GM23338 (cell line): ENCODE results near the gene SHCBP1L. TPM values are rescaled to one million over a fixed set of nuclear protein-coding genes. Genes with fewer than 3 reads are reported as not detected.

ENCODE experiments used
- ATAC-seq: fragments of 200-7000 bp; cut with Tn5 transposase; 3 replicates; pipeline ENCODE4 v1.9.1; 2020
- DNase-seq: peaks from one replicate; pipeline ENCODE4 v3.0.0-alpha.2; 2015; ENCODE audit warnings: low spot score
- H2AFZ ChIP-seq: fragments of 200-600 bp; sonication (generic); 2 replicates; pipeline ENCODE4 v1.8.0; 2016; ENCODE audit warnings: antibody characterized with exemption, mild to moderate bottlenecking, moderate library complexity
- H3F3A ChIP-seq: fragments of 200-600 bp; sonication (generic); replicated peaks from 2 replicates; pipeline ENCODE4 v1.8.0; 2017; ENCODE audit warnings: antibody characterized with exemption, mixed run types, low read depth
- H3K27ac ChIP-seq: fragments of 200-600 bp; sonication (generic); 2 replicates; pipeline ENCODE4 v1.6.1; 2016; ENCODE audit warnings: low read depth
- H3K27me3 ChIP-seq: fragments of 200-600 bp; sonication (generic); 2 replicates; pipeline ENCODE4 v1.8.0; 2016; ENCODE audit warnings: mild to moderate bottlenecking, mixed run types, moderate library complexity; ENCODE audit not compliant: insufficient read depth
- H3K36me3 ChIP-seq: fragments of 200-600 bp; sonication (generic); 2 replicates; pipeline ENCODE4 v1.8.0; 2016; ENCODE audit warnings: mild to moderate bottlenecking; ENCODE audit not compliant: insufficient read depth
- H3K4me1 ChIP-seq: fragments of 200-600 bp; sonication (generic); 2 replicates; pipeline ENCODE4 v1.8.0; 2016; ENCODE audit warnings: mild to moderate bottlenecking, moderate library complexity; ENCODE audit not compliant: insufficient read depth
- H3K4me2 ChIP-seq: fragments of 200-600 bp; sonication (generic); 2 replicates; pipeline ENCODE4 v1.7.1; 2017; ENCODE audit warnings: mixed run types
- H3K4me3 ChIP-seq: fragments of 200-600 bp; sonication (generic); 2 replicates; pipeline ENCODE4 v1.6.1; 2016; ENCODE audit warnings: mixed run types
- H3K79me2 ChIP-seq: fragments of 200-600 bp; sonication (generic); replicated peaks from 2 replicates; pipeline ENCODE4 v1.8.0; 2017; ENCODE audit warnings: mild to moderate bottlenecking; ENCODE audit not compliant: insufficient read depth
- H3K9me2 ChIP-seq: fragments of 200-600 bp; sonication (generic); 2 replicates; pipeline ENCODE4 v1.8.0; 2017; ENCODE audit not compliant: insufficient read depth
- H4K20me1 ChIP-seq: fragments of 200-600 bp; sonication (generic); replicated peaks from 2 replicates; pipeline ENCODE4 v1.8.0; 2017; ENCODE audit warnings: mild to moderate bottlenecking; ENCODE audit not compliant: insufficient read depth
- H3K27ac Mint-ChIP-seq: 2 replicates; pipeline ENCODE4 v1.8.0; 2020; ENCODE audit warnings: inconsistent platforms, mild to moderate bottlenecking, moderate library complexity, mixed read lengths
- H3K27me3 Mint-ChIP-seq: 3 replicates; pipeline ENCODE4 v1.8.0; 2022; ENCODE audit warnings: low read depth, mild to moderate bottlenecking, moderate library complexity, mixed read lengths, inconsistent platforms; ENCODE audit not compliant: insufficient read depth, poor library complexity
- H3K36me3 Mint-ChIP-seq: 3 replicates; pipeline ENCODE4 v1.8.0; 2021; ENCODE audit warnings: low read depth, mild to moderate bottlenecking, inconsistent platforms, moderate library complexity, mixed read lengths
- H3K4me1 Mint-ChIP-seq: 3 replicates; pipeline ENCODE4 v1.8.0; 2020; ENCODE audit warnings: mild to moderate bottlenecking, inconsistent platforms, mixed read lengths
- H3K4me3 Mint-ChIP-seq: 3 replicates; pipeline ENCODE4 v1.8.0; 2021; ENCODE audit warnings: moderate library complexity, mild to moderate bottlenecking, inconsistent platforms, mixed read lengths
- H3K9me3 Mint-ChIP-seq: 3 replicates; pipeline ENCODE4 v1.8.0; 2020; ENCODE audit warnings: moderate library complexity, mild to moderate bottlenecking, inconsistent platforms, mixed read lengths
- CREB1 ChIP-seq: fragments of 250-450 bp; sonication (Bioruptor Pico); IDR thresholded peaks from 2 replicates; pipeline ENCODE4 v1.5.0; 2020; ENCODE audit warnings: low read depth, mild to moderate bottlenecking, moderate library complexity
- EZH2 ChIP-seq: fragments of 200-600 bp; sonication (generic); IDR thresholded peaks from one replicate; pipeline ENCODE4 v1.8.0; 2017; ENCODE audit warnings: antibody characterized with exemption, mild to moderate bottlenecking, low read depth; ENCODE audit not compliant: unreplicated experiment
- EZH2phosphoT487 ChIP-seq: fragments of 200-600 bp; sonication (generic); IDR thresholded peaks from one replicate; pipeline ENCODE4 v1.8.1; 2018; ENCODE audit warnings: antibody characterized with exemption; ENCODE audit not compliant: unreplicated experiment
- JUNB ChIP-seq: IDR thresholded peaks from one replicate; pipeline ENCODE4 v1.6.1; 2016; ENCODE audit warnings: antibody characterized with exemption; ENCODE audit not compliant: unreplicated experiment
- POLR2AphosphoS5 ChIP-seq: IDR thresholded peaks from 2 replicates; pipeline ENCODE4 v1.6.1; 2016; ENCODE audit warnings: antibody characterized with exemption, low read depth
- STAT1 ChIP-seq: IDR thresholded peaks from one replicate; pipeline ENCODE4 v1.6.1; 2016; ENCODE audit warnings: antibody characterized with exemption; ENCODE audit not compliant: unreplicated experiment
- ZNF331 ChIP-seq: fragments of 250-450 bp; sonication (Bioruptor Pico); IDR thresholded peaks from 2 replicates; pipeline ENCODE4 v1.5.0; 2020; ENCODE audit warnings: low read depth, mild to moderate bottlenecking, moderate library complexity
- polyA plus RNA-seq: library from polyadenylated mRNA; unstranded; fragments of >200 nt; fragmentation: Nextera tagmentation; extraction: Ambion mirVana; gene quantifications from 2 replicates; pipeline ENCODE4 v1.2.1, GENCODE V29; 2016
- total RNA-seq: library from RNA; depleted of rRNA; stranded (reverse); fragments of >200 nt; shearing (Covaris generic); gene quantifications from 2 replicates; pipeline ENCODE4 v1.2.3, GENCODE V29; 2014
- TF ChIP-seq, protein P1 (sequence below): IDR thresholded peaks from 2 replicates; pipeline ENCODE4 v1.6.1; 2016; ENCODE audit warnings: antibody characterized with exemption
- TF ChIP-seq, protein P2 (sequence below): fragments of 250-450 bp; sonication (Bioruptor Pico); IDR thresholded peaks from 2 replicates; pipeline ENCODE4 v1.5.0; 2020; ENCODE audit warnings: mild to moderate bottlenecking, moderate library complexity

SHCBP1L gene
- total and polyA plus RNA-seq, 2 experiments from 2014 or later = not detected

DNA sequence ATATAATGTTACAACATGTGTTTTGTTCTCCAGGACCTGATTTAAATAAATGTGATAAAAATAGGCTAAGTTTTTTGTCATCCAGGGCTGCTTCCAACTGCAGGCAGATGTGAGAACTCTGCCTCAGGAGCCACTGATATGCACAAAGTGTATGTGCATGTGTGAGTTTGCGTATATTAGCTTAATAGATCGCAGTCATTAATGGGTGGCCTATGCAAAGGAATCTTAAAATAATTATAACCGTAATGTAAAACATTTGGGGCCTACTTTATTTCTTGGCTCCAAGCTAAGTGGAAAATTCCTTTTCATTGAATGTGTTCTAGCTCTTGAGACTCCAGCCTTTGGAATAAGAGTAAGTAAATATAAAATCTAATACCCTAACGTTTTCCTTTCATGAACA lies 97.1 kb downstream of the SHCBP1L start:
- Histone ChIP-seq H3K4me2 (no peak overlapping the region), H3K4me3 (no peak overlapping the region), H3K27ac (0 out of 2 replicates have a peak overlapping the region, but pooled peaks have one; percentile 28), H3F3A (peaks cover 8% of the 10 kb centered on the region; the same call in 1 of the 2 replicates), H3K79me2 (peaks cover 95% of the 10 kb centered on the region), H3K36me3 (peaks cover 100% of the 10 kb centered on the region), H4K20me1 (peaks cover 41% of the 10 kb centered on the region), H2AFZ (no peak overlapping the region), H3K27me3 (no peaks in the 10 kb centered on the region), H3K9me2 (no peaks in the 10 kb centered on the region), H3K4me1 (no peaks in the 10 kb centered on the region)
- H3K9me3 Mint-ChIP-seq = no peaks in the 10 kb centered on the region
- no peak for DNase-seq
- peak overlapping the region; percentile 72; the same call in 1 of the 2 replicates for H3K27ac Mint-ChIP-seq
- H3K4me1 Mint-ChIP-seq = no peaks in the 10 kb centered on the region
- H3K36me3 Mint-ChIP-seq = peaks cover 100% of the 10 kb centered on the region
- TF ChIP-seq CREB1 (CRISPR knock-in tag) (no peak), EZH2phosphoT487 (no peak), POLR2AphosphoS5 (no peak)
- TF ChIP-seq, protein P1, sequence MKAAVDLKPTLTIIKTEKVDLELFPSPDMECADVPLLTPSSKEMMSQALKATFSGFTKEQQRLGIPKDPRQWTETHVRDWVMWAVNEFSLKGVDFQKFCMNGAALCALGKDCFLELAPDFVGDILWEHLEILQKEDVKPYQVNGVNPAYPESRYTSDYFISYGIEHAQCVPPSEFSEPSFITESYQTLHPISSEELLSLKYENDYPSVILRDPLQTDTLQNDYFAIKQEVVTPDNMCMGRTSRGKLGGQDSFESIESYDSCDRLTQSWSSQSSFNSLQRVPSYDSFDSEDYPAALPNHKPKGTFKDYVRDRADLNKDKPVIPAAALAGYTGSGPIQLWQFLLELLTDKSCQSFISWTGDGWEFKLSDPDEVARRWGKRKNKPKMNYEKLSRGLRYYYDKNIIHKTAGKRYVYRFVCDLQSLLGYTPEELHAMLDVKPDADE = no peak
- H3K4me3 Mint-ChIP-seq = no peak overlapping the region
- no peaks in the 10 kb centered on the region for H3K27me3 Mint-ChIP-seq
- no peak for ATAC-seq

DNA sequence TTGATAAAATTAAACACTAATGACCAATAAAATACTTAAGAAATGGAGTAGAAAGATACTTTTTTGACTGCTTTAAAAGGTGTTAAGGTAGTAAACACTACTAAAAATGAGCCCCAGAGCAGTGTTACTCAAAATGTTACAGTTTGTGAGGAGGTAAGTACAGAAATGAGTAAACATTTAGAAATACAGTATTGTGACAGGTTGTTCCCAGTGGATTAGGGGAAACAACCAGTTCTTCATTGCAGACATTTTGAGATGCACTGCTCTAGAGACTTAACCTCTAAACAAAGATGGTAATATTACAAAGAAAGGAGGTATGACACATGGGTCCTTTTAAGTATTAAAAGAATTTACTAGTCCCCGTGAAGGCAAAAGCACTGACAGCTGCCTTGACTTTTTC lies 101.1 kb downstream of the SHCBP1L start:
- H3K27me3 Mint-ChIP-seq = no peaks in the 10 kb centered on the region
- peaks cover 9% of the 10 kb centered on the region for H3K4me1 Mint-ChIP-seq
- TF ChIP-seq STAT1 (no peak), CREB1 (CRISPR knock-in tag) (no peak), EZH2 (no peak), EZH2phosphoT487 (no peak)
- no peaks in the 10 kb centered on the region for H3K27me3 ChIP-seq
- H4K20me1 ChIP-seq = peaks cover 59% of the 10 kb centered on the region
- ATAC-seq (no peak), DNase-seq (no peak)
- no peak overlapping the region for H2AFZ ChIP-seq
- peaks cover 97% of the 10 kb centered on the region for H3K79me2 ChIP-seq
- H3K36me3 Mint-ChIP-seq = peaks cover 99% of the 10 kb centered on the region
- H3K27ac ChIP-seq = no peak overlapping the region
- no peak overlapping the region for H3K4me2 ChIP-seq
- no peak overlapping the region for H3K27ac Mint-ChIP-seq
- H3K36me3 ChIP-seq = peaks cover 99% of the 10 kb centered on the region
- H3K4me1 ChIP-seq = no peaks in the 10 kb centered on the region
- H3F3A ChIP-seq = no peaks in the 10 kb centered on the region; the same call in 1 of the 2 replicates
- no peak overlapping the region for H3K4me3 Mint-ChIP-seq
- H3K9me3 Mint-ChIP-seq = no peaks in the 10 kb centered on the region
- H3K9me2 ChIP-seq = no peaks in the 10 kb centered on the region
- no peak overlapping the region for H3K4me3 ChIP-seq

DNA sequence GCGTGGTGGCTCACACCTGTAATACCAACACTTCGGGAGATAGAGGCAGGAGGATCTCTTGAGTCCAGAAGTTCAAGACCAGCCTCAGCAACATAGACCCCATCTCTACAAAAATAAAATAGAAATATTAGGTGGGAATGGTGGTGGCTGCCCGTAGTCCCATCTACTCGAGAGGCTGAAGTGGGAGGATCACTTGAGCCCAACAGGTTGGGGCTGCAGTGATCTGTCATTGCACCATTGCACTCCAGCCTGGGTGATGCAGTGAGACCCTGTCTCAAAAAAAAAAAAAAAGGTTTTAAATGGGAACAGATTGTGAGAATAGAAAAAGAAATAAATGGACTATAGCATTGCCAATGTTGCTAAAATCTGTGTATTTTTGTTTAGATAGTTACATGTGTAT lies 102.6 kb downstream of the SHCBP1L start:
- ATAC-seq = no peak
- no peak overlapping the region for H3K4me2 ChIP-seq
- no peak overlapping the region for H3K27ac Mint-ChIP-seq
- no peak for DNase-seq
- H3K4me3 ChIP-seq = no peak overlapping the region
- peaks cover 19% of the 10 kb centered on the region for H3K4me1 Mint-ChIP-seq
- peaks cover 99% of the 10 kb centered on the region for H3K36me3 Mint-ChIP-seq
- H3K27me3 Mint-ChIP-seq = peaks cover 3% of the 10 kb centered on the region
- H3K36me3 ChIP-seq = peaks cover 96% of the 10 kb centered on the region
- no peaks in the 10 kb centered on the region for H3K9me2 ChIP-seq
- no peak overlapping the region for H2AFZ ChIP-seq
- peaks cover 62% of the 10 kb centered on the region for H4K20me1 ChIP-seq
- H3K4me1 ChIP-seq = no peaks in the 10 kb centered on the region; the same call in 1 of the 2 replicates
- H3K27ac ChIP-seq = no peak overlapping the region
- no peak overlapping the region for H3K4me3 Mint-ChIP-seq
- no peaks in the 10 kb centered on the region for H3K9me3 Mint-ChIP-seq
- no peaks in the 10 kb centered on the region for H3K27me3 ChIP-seq
- no peaks in the 10 kb centered on the region; the same call in 1 of the 2 replicates for H3F3A ChIP-seq
- no peak for TF ChIP-seq EZH2
- TF ChIP-seq, protein P2, sequence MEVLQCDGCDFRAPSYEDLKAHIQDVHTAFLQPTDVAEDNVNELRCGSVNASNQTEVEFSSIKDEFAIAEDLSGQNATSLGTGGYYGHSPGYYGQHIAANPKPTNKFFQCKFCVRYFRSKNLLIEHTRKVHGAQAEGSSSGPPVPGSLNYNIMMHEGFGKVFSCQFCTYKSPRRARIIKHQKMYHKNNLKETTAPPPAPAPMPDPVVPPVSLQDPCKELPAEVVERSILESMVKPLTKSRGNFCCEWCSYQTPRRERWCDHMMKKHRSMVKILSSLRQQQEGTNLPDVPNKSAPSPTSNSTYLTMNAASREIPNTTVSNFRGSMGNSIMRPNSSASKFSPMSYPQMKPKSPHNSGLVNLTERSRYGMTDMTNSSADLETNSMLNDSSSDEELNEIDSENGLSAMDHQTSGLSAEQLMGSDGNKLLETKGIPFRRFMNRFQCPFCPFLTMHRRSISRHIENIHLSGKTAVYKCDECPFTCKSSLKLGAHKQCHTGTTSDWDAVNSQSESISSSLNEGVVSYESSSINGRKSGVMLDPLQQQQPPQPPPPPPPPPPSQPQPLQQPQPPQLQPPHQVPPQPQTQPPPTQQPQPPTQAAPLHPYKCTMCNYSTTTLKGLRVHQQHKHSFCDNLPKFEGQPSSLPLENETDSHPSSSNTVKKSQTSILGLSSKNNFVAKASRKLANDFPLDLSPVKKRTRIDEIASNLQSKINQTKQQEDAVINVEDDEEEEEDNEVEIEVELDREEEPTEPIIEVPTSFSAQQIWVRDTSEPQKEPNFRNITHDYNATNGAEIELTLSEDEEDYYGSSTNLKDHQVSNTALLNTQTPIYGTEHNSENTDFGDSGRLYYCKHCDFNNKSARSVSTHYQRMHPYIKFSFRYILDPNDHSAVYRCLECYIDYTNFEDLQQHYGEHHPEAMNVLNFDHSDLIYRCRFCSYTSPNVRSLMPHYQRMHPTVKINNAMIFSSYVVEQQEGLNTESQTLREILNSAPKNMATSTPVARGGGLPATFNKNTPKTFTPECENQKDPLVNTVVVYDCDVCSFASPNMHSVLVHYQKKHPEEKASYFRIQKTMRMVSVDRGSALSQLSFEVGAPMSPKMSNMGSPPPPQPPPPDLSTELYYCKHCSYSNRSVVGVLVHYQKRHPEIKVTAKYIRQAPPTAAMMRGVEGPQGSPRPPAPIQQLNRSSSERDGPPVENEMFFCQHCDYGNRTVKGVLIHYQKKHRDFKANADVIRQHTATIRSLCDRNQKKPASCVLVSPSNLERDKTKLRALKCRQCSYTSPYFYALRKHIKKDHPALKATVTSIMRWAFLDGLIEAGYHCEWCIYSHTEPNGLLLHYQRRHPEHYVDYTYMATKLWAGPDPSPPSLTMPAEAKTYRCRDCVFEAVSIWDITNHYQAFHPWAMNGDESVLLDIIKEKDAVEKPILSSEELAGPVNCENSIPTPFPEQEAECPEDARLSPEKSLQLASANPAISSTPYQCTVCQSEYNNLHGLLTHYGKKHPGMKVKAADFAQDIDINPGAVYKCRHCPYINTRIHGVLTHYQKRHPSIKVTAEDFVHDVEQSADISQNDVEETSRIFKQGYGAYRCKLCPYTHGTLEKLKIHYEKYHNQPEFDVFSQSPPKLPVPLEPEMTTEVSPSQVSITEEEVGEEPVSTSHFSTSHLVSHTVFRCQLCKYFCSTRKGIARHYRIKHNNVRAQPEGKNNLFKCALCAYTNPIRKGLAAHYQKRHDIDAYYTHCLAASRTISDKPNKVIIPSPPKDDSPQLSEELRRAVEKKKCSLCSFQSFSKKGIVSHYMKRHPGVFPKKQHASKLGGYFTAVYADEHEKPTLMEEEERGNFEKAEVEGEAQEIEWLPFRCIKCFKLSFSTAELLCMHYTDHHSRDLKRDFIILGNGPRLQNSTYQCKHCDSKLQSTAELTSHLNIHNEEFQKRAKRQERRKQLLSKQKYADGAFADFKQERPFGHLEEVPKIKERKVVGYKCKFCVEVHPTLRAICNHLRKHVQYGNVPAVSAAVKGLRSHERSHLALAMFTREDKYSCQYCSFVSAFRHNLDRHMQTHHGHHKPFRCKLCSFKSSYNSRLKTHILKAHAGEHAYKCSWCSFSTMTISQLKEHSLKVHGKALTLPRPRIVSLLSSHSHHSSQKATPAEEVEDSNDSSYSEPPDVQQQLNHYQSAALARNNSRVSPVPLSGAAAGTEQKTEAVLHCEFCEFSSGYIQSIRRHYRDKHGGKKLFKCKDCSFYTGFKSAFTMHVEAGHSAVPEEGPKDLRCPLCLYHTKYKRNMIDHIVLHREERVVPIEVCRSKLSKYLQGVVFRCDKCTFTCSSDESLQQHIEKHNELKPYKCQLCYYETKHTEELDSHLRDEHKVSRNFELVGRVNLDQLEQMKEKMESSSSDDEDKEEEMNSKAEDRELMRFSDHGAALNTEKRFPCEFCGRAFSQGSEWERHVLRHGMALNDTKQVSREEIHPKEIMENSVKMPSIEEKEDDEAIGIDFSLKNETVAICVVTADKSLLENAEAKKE = no peak
- no peak for TF ChIP-seq EZH2phosphoT487
- no peak for TF ChIP-seq JUNB
- no peak for TF ChIP-seq STAT1
- no peak for TF ChIP-seq ZNF331 (CRISPR knock-in tag)
- H3K79me2 ChIP-seq = peaks cover 98% of the 10 kb centered on the region
